GM12874 (cell line): ENCODE results near the gene GTSF1L.

ENCODE experiments used
- CTCF ChIP-seq: IDR thresholded peaks from 2 replicates; pipeline ENCODE4 v1.5.1; 2011; ENCODE audit warnings: low read depth, mild to moderate bottlenecking, control low read depth, low read length, moderate library complexity; ENCODE audit not compliant: insufficient read depth

Gene GTSF1L

GRCh38 chr20:43751167-43752050 is 24.6 kb upstream of the GTSF1L start:
- TF ChIP-seq CTCF: no peak

GRCh38 chr20:43750774-43751166 is 24.0 kb upstream of the GTSF1L start:
- no peak for TF ChIP-seq CTCF

- TF ChIP-seq CTCF: peak; percentile 98
Measured at GRCh38 chr20:43749734-43750294, 23.0 kb upstream of the GTSF1L start.

GRCh38 chr20:43748274-43748673 is 21.5 kb upstream of the GTSF1L start:
- no peak for TF ChIP-seq CTCF

GRCh38 chr20:43746344-43747137 is 19.7 kb upstream of the GTSF1L start:
- no peak for TF ChIP-seq CTCF

- TF ChIP-seq CTCF: no peak
Measured at GRCh38 chr20:43744966-43745730, 18.3 kb upstream of the GTSF1L start.

- TF ChIP-seq CTCF: no peak
Measured at GRCh38 chr20:43744151-43744611, 17.4 kb upstream of the GTSF1L start.
